Jurkat, Clone E6-1 (cell line): ENCODE measurements around the gene ETFA.

ENCODE experiments used
- DNase-seq: peaks from one replicate; pipeline ENCODE4 v3.0.0-alpha.2; 2011; ENCODE audit warnings: low read depth, low spot score
- H3K4me3 ChIP-seq: 2 replicates; pipeline ENCODE4 v1.5.1; 2011; ENCODE audit warnings: mild to moderate bottlenecking, low read length, control low read depth, moderate library complexity

The ETFA gene

DNA sequence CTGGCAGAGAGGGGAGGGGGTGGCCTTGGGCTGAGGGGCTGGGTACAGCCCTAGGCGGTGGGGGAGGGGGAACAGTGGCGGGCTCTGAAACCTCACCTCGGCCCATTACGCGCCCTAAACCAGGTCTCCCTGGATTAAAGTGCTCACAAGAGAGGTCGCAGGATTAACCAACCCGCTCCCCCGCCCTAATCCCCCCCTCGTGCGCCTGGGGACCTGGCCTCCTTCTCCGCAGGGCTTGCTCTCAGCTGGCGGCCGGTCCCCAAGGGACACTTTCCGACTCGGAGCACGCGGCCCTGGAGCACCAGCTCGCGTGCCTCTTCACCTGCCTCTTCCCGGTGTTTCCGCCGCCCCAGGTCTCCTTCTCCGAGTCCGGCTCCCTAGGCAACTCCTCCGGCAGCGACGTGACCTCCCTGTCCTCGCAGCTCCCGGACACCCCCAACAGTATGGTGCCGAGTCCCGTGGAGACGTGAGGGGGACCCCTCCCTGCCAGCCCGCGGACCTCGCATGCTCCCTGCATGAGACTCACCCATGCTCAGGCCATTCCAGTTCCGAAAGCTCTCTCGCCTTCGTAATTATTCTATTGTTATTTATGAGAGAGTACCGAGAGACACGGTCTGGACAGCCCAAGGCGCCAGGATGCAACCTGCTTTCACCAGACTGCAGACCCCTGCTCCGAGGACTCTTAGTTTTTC is 30.2 kb upstream of the ETFA start:
- H3K4me3 ChIP-seq = no peak overlapping the region
- no peak for DNase-seq

- no peak for DNase-seq
- no peak overlapping the region for H3K4me3 ChIP-seq
Measured at GRCh38 chr15:76340803-76341365, 29.6 kb upstream of the ETFA start.

- H3K4me3 ChIP-seq = no peak overlapping the region
- DNase-seq = no peak
Measured at GRCh38 chr15:76340198-76340802, 29.0 kb upstream of the ETFA start.

- DNase-seq = no peak
Measured at GRCh38 chr15:76339305-76340197, 28.3 kb upstream of the ETFA start.

GRCh38 chr15:76338486-76339304 is 27.4 kb upstream of the ETFA start:
- DNase-seq = no peak
- no peak overlapping the region for H3K4me3 ChIP-seq

More at GRCh38 chr15:76339305-76340197, 28.3 kb upstream of the ETFA start:
- H3K4me3 ChIP-seq = no peak overlapping the region

DNA sequence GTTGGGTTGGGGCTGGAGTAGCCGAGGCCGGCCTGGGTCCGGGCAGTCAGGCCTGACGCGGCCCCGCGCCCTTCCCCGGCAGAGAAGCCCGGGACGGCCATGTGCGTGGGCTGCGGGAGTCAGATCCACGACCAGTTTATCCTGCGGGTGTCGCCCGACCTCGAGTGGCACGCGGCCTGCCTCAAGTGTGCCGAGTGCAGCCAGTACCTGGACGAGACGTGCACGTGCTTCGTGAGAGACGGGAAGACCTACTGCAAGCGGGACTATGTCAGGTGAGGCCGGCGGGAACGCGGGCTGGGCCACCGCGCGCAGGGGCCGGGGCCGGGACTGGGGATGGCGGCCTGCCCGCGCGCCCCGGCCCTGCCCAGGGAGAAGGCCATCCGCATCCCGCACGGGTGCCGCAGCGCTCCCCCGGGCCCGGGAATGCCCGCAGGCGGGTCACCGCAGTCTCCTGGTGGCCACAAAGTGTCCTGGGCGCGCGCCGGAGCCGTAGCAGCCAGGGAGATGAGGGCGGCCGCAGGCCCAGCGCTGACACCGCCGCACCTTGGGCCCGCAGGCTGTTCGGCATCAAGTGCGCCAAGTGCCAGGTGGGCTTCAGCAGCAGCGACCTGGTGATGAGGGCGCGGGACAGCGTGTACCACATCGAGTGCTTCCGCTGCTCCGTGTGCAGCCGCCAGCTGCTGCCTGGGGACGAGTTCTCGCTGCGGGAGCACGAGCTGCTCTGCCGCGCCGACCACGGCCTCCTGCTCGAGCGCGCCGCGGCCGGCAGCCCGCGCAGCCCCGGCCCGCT is 26.6 kb upstream of the ETFA start:
- DNase-seq = no peak
- H3K4me3 ChIP-seq = peak overlapping the region; percentile 86

DNA sequence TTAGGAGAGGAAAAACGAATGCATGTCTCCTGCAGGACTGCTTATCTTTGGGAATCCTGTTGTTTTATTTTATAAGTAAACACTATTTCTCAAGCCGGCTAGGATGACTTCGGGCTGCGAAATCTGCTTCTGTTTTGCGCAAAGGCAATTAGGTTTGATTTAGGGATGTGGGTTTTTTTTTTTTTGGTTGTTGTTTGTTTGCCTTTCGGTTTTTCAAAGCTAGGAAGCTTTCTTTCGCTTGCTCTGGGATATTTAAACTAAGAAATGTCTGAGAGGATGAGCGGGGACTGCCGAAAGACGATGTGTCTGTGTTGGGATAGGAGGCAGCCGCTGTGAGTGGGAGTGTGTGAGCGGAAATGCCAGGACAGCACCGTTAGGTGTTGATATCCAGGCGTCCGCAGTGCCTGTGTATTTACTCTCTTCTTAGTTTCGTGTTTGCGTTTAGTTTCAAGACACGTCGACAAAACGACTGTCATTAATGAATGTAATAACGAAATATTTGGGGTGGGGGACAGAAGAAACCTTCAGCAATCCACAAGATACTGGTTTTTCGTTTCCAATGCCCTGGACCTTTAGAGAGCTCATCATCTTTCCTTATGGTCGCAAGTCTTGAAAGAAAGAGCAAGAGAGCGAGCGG is 25.9 kb upstream of the ETFA start:
- peak overlapping the region; percentile 86 for H3K4me3 ChIP-seq
- DNase-seq = no peak

- peak; percentile 94 for DNase-seq
- H3K4me3 ChIP-seq = peak within 1 kb of the TSS; percentile 86
Measured at GRCh38 chr15:76336254-76337058, 25.2 kb upstream of the ETFA start, which contains the start of gene ISL2. TSS of gene ISL2 (plus strand) at chr15:76336773. CDS start at chr15:76336884, 111 bp downstream.

- DNase-seq = no peak
- peak overlapping the region; percentile 86 for H3K4me3 ChIP-seq
Measured at GRCh38 chr15:76335307-76336253, 24.3 kb upstream of the ETFA start.

DNA sequence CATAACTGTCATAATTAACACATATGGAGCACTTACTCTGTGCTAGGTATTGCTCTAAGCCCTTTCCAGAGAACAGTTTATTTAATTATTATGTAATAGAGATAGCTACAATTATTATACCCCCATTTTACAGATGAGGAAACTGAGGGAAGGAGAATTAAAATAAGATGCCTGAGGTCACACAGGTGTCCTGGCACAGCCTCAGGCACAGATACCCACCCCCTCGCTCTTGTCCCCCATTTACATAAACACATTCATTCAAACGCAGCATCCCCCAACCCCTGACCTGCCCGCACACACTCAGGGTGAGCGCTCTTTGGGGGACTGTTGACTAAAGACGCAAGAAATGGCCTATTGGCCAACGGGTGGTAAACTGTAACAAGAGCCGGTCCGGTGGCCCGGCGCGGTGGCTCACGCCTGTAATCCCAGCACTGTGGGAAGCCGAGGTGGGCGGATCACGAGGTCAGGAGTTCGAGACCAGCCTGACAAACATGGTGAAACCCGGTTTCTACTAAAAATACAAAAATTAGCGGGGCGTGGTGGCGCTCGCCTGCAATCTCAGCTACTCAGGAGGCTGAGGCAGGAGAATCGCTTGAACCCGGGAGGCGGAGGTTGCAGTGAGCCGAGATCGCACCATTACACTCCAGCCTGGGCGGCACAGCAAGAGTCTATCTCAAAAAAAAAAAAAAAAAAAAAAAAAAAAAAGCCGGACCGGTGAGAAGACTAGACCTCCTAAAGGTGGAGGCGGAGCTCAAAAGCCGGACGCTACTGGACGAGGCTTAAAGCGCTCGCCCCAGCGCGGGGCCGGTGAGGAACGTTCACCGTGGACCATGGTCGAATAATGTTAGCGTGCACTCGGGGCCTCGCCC is 23.4 kb upstream of the ETFA start:
- no peak for DNase-seq
- no peak overlapping the region for H3K4me3 ChIP-seq

GRCh38 chr15:76333720-76334437 is 22.6 kb upstream of the ETFA start:
- DNase-seq = no peak
- H3K4me3 ChIP-seq = no peak overlapping the region

DNA sequence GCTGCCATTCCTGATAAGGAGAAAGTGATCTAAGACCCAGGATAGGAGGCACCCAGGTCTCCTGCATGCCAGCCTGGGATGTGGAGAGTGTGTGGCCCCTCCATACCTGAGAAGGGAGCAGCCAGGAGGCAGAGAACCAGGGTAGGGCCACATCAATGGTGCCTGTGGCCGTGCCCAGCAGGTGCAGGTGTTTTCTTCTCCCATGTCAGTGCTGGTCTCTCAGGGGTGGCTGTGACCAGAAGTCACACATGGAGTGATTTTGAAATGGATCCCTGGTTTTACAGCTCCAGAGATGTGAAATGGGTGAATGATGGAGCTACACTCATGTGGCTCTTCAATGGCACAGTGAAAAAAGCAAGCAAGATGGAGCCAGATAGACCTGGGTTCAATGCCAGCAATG is 22.0 kb upstream of the ETFA start:
- no peak for DNase-seq
- no peak overlapping the region for H3K4me3 ChIP-seq

DNA sequence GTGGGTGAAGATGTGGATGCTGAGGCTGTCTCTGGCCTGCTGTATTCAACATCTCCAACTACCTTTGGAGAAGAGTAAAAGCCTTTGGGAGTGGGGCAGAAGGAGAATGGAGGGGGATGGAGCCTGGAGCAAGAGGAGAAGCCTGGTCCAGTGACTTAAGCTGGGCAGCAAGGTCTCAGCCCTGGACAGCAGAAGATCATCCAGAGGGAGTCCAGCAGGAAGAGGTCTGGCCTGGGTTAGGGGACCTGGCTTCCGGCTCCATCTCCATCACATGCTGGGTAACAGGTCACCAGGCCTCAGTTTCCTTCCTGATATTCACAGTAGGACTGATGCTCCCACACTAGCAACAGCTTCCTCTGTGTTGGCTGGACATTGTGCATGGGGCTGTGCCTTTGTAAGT is 21.5 kb upstream of the ETFA start:
- H3K4me3 ChIP-seq = no peak overlapping the region
- no peak for DNase-seq

- DNase-seq = no peak
- H3K4me3 ChIP-seq = no peak overlapping the region
Measured at GRCh38 chr15:76330080-76330680, 18.9 kb upstream of the ETFA start.
